ENCODE measurements around the gene METTL4. TPM values are rescaled to one million over a fixed set of nuclear protein-coding genes. Genes with fewer than 3 reads are reported as not detected.
"Not testable (repeated sequence)": the region's sequence is repeated elsewhere in the genome, so short reads cannot be mapped to it uniquely, and the experiment has no call there.

The METTL4 gene
- total RNA-seq, 1 experiment from 2014 or later: 7.9 TPM

DNA sequence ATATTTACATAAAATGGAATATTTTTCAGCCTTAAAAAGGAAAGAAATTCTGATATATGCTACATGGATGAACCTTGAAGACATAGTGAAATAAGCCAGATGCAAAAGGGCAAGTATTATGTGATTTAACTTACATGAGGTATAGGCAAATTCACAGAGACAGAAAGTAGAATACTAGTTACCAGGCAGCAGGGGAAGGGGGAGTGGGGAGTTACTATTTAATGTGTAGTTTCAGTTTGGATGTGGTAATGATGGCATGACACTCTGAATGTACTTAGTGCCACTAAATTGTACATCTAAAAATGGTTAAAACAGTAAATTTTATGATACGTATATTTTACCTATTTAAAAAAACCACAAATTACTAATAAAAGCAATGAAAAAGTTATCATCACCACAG is 12.1 kb downstream of the METTL4 start:
- DNase-seq (ENCODE audit: low read depth): no peak

DNA sequence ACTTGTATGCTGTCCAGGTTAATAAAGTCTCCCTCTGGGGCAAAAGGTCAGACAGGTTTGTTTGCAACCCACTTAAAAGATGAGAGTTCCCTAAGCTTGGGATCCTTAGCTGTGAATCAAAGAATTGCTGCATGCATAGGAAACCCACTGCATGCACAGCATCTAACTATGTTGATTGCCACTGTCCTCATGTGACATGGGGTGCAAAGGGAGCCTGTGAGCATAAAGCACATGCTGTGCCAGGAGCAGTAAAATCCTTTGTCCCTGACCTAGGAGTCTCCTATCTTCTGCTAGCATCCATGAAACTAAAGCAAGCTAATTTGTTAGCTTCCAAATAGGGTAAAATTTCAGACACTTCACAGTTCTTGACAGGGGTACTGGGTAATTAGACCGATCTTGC is 13.8 kb downstream of the METTL4 start:
- DNase-seq (ENCODE audit: low read depth): no peak

DNA sequence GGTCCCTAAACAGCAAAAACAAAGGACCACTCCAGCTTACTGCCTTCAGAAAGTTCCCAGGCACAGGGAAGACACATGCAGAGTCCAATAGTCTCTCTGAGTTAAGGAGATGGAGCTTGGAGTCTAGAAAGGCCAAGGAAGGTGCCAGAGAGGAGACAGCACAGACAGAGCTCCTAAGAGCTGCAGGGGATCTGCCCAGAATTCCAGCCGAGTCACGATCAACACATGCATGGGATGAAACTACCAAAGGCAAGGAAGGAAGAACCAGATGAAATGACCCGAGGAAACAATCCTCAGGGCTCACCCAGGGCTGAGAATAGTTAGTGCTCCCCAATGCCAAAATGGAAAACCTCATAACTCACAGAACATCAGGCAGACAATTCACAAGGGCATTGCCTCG is 15.4 kb downstream of the METTL4 start:
- no peak for DNase-seq (ENCODE audit: low read depth)

DNA sequence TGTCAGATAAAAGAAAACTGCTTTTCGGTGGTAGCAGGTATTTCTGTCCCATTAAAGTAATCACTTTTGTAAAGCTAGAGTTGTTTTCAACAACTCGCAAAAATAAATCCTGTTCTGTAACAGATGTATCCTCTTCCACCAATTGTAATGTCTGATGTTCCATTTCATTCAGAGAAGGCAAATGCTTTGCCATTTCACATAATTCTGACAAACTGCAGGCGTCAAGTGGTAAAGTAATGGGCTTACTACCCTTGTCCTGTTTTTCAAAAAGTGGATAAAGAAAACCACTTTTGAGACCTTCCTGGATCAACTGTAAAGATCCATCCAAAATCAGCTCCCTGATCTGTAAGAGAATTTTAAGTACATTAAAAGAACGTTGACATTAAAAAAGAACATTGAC is 16.6 kb downstream of the METTL4 start:
- DNase-seq (ENCODE audit: low read depth): no peak

DNA sequence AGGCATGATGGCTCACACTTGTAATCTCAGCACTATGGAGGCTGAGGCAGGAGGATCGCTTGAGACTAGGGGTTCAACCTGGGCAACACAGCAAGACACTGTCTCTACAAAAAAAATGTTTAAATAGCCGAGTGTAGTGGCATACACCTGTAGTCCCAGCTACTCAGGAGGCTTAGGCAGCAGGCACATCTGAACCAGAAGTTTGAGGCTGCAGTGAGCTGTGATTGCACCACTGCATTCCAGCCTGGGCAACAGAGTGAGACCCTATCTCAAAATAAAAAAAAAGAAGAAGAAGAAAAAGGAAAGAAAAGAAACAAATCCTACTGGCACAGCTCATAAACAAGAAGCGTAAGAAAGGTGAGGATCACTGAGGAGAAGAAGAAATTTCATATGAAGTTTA is 19.9 kb downstream of the METTL4 start:
- no peak for DNase-seq (ENCODE audit: low read depth)

DNA sequence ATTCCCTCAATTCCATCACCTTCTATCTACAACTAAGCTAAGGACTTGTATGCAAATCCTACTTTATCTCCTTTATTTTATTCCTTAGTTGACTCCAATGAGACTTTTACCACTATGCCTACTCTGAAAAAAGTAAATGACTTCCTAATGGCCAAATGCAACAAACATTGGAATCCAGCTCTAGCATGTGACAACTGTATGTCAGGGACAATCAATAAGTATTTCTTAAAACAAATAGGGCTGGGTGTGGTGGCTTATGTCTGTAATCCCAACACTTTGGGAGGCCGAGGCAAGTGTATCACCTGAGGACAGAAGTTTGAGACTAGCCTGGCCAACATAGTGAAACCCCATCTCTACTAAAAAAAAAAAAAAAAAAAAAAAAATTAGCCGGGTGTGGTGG is 21.8 kb downstream of the METTL4 start:
- DNase-seq (ENCODE audit: low read depth): no peak

DNA sequence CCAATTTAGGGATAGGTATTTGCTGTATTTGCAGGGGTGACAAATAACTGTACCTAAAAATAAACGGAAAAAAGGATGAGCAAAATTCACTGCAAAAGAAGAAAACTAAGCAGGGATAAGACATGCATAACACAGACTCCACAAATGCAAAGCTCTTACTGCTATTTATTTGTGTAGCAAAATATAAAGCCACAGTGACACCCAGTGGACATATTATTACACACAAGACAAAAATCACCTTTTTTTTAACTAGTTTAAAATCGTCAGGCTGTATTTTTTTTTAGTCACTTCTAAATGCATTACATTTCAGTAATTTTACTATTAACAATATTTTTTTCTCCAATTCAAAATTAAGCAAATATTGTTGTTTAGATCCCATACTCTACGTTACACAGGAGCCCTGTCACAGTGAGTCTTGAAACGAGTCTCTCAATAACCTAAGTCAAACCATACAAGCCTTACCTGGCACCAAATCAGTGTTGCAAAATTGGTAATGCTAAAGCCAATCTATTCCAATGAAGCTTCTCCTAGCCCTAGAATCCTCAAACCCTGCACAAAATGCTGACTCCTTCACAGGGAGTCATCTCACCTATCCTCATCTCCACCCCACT is 23.7 kb downstream of the METTL4 start:
- peak; percentile 51 for DNase-seq (ENCODE audit: low read depth)

DNA sequence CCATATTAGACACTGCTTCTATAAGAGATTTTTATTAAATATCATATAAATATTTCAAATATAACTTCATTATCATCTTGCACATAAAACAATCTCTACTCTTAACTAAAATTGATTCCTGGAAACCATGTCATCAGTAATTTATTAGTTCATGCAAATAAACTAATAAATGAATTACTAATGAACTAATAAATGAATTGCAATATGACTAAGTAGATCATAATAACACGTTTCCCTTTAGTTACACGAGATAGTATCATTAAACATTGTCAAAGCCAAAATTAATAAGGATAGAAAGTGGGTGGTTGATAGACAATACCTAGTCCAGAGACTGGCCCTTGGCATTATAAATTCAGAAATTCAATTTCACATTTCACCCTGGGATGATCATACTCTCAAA is 26.1 kb downstream of the METTL4 start:
- DNase-seq (ENCODE audit: low read depth): no peak

DNA sequence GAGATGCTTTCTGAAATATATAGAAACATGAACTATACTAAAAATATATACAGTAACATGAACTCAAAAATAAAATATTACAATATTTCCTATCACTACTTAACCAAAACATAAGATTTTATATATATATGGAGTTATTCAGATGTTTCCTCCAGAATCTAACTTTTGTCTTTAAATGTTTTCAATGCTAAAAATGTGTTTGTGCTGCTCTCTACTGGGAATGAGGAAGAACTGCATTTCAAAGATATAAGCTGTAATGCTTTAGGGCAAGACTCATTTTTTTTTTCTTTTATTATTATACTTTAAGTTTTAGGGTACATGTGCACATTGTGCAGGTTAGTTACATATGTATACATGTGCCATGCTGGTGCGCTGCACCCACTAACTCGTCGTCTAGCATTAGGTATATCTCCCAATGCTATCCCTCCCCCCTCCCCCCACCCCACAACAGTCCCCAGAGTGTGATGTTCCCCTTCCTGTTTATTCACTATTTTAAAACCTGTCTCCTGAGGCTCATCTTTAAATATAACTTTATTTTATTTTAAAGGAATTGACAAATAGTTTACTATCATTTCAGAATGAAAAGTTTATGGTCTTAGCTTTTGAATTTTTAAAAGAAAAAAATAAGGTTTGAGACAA is 29.3 kb downstream of the METTL4 start:
- peak; percentile 48 for DNase-seq (ENCODE audit: low read depth)

DNA sequence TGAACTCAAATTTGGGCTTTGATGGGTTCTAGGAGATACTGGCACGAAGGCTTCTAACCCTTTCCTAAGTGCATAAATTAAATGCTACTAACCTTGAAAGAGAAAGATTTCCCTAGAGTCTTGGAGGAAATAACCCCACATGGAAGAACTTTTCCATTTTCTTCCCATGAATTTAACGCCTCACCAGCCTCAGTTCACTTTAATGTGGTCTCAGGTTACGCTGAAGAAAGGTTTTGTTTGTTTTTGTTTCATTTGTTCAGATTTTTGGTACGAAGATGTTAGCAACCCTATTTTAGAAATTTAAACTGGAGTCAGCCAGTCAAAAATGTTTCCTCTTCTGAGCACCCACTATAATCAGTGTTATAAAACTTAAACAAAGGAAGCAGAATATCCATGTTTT is 30.7 kb downstream of the METTL4 start:
- DNase-seq (ENCODE audit: low read depth): peak; percentile 44

DNA sequence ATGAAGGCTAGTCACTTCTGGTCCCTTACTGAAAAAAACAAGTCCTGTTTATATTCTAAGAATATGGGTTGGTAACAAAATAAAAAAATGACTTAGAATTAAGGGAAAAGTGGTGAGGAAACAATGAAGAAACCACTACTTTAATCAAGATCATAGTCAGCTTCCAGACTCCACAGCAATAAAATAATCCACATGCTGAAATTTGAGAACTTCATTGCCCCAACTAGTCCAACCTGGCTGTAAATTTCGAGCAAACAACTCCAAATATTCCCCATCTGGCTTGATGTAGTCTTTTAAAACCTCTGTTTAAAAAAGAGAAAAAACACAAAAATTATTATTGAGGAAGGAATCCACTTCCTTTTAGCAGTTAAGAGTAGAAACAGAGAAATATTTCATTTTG is 32.5 kb downstream of the METTL4 start:
- peak; percentile 47 for DNase-seq (ENCODE audit: low read depth)

DNA sequence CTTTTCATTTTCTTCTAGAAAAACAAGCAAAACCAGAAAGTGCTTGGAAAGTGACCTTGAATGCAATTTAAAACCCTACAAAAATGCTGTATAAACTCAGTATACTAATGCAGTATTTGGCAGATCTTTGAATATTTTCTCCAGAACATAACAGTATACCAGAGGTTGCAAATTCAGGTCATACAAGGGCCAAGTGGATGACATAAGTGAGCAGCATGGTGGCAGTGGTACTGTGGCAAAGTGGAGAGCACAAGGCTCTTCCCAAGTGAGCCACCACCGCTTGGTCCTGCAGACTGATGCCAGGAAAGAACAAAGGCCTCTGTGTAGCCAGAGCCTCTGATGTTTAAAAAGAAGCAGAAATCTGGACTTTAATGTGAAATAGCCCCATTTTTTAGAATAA is 33.1 kb downstream of the METTL4 start:
- no peak for DNase-seq (ENCODE audit: low read depth)

DNA sequence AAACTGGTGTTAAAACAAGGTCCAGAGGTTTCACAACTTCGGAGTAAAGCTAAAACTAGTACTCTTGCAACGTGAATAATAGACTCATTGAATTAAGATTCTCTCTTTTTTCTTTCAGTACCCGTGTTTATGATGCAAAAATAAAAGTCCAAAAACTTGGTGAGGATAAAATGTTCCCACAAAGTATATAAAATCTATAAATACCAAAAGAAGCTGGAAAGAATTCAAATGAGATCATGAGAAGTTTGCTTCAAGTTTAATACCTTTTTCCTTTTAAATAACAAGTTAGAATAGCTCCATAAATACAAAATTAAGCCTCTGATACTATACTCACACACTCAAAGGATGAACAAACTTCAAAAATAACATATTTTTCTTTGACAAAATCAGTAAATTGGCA is 34.0 kb downstream of the METTL4 start:
- DNase-seq (ENCODE audit: low read depth): no peak

DNA sequence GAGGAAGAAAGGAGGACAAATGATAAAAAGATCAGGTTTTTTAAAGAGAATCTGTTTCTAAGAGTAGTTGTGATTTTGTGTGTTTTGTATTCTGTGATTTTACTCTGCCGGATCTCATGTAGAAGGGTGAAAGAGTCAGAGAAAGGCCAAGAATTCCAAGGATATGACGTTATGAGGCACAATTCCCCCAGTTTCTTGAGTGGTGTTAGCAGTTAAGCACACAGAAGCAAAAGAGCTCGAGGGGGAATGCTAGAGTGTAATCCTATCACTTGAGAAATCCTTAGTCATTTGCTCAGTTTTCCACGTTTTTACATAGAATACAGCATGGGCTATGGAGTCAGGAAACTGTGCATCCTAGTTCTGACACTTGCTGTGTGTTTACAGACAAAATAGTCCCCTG is 34.8 kb downstream of the METTL4 start:
- DNase-seq (ENCODE audit: low read depth): peak; percentile 80

DNA sequence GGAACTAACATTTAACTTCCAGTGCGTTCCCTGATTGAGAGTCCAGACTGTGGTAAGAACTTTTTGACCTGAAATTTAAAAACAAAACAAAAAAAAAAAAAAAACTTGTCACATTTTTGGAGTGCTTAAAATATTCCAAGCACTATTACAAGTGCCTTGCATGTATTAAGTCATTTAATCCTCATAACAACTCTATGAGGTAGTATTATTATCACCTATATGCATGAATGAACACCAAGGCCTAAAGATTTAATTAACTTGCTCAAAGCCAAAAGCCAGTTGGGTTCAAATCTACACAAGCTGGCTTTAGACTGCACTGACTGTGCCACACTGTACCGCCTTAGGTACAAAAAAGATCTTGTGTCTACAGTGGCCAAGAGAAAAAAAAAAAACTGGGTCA is 35.2 kb downstream of the METTL4 start:
- no peak for DNase-seq (ENCODE audit: low read depth)

DNA sequence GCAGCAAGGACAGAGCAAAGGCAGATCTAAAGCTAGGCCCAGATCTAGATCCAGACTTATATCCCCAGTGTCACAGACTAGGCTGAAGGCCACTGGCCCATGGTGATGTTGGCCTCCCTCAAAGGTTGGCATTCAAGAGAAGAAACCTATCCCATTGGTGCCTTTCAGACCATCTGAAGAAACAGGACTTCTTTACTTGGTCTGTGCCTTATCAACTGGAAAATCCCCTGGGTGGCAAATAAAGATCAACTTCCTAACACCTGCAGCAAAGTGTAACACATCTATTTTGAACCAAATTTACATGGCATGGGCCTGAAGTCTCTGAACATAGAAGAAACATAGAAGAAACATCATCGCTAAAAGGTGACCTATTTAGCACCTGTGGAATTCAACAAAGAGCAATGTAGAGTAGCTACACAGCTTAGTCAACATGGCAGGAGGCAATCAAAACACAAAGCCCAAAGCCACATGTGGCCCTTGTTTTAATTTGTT is 35.8 kb downstream of the METTL4 start:
- DNase-seq (ENCODE audit: low read depth): no peak

DNA sequence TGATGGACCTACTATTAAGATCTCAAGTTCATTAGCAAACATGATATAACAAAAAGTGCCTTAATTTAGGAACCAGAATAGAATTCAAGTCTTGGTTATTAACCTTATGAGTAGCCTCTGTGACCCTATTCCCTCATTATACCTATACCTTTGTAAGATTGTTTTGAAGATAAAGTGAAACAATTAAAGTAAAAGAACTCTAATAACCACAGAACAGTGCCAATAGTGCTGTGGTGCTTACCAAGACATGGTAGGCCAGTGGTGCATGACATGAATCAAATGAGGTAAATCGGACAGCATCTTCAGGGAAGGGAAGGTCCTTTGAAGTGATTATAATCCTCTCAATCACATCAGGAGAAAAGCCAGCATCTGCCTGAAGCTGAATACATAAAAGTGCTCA is 36.4 kb downstream of the METTL4 start:
- DNase-seq (ENCODE audit: low read depth): no peak

DNA sequence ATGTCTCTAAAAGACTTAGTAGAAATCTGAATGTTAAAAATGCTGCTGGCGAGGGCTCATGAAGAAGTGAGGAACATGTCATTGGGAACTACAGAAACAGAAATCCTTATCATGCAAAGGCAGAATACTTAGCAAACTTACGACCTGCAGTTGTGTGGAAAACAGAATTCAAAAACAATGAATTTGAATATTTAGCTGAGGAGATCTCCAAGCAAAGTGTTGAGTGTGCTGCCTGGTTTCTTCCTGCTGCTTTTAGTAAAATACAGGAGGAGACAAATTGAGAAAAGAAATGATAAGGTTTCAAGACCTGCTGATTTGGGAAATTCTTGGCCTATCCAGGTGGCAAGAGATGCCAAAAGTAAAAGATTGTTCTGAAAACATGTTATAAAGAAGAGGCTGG is 38.5 kb downstream of the METTL4 start:
- no peak for DNase-seq (ENCODE audit: low read depth)

DNA sequence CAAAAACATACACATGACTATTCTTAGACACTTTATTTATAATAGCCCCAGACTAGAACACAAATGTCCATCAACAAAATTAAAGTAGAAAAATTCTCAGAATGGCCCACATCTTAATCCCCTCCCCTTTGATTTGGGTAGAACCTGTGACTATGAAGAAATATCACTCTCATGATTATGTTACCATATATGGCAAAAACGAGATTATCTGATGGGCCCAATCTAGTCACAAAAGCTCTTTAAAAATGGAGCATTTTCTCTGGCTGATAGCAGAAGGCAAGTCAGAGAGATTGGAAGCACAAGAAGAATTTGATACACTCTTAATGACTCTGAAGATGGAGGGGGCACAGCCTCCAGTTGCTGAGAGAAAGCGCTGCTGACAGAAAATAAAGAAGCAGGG is 39.6 kb downstream of the METTL4 start:
- no peak for DNase-seq (ENCODE audit: low read depth)

DNA sequence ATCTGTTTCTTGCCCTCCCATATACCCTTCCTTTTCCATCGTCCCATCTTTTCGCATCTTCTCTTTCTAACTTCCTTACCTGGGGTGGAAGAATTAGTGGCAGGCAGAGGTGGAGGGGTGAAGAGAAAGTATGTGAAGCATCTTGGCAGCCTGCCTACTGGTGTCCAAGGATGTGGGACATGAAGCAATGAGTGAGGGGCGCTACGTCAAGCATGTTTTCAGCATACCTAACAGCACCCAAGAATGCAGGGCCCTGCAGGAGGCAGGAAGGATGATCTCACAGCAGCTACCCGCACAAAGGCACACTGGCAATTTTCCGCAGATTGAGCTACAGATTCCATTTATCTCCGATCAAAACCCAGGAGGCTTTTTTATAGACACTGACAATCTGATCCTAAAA is 42.2 kb downstream of the METTL4 start:
- peak; percentile 82 for DNase-seq (ENCODE audit: low read depth)

DNA sequence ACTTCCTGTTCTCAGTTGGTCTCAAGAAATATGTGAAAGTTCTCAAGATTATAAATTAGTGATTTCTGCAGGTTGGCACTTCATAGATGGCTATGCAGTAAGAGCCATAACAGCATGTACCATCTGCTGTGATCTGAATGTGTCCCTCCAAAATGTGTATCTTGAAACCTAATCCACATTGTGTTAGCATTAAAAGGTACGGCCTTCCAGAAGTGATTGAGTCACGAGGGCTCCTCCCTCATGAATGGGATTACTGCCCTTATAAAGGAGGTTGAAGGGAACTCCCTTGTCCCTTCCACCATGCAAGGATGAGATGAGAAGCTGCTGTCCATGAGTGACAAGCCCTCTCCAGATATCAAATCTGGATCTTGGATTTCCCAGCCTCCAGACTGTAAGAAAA is 45.0 kb downstream of the METTL4 start:
- no peak for DNase-seq (ENCODE audit: low read depth)

DNA sequence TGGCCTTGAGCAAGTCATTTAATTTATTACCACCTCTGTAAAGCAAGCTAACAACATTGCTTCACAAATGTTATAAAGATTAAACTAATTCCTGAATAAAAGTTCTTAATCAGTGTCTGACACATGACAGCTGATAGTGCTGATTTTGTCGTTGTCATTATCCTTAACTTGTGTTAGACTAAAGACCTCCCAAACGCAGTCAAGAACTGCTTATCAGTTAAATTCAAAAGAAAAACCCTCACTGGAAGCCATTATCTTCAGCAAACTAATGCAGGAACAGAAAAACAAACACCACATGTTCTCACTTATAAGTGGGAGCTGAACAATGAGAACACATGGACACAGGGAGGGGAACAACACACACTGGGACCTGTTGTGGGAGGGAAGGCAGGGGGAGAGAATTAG is 46.5 kb downstream of the METTL4 start:
- DNase-seq (ENCODE audit: low read depth): not testable (repeated sequence)

DNA sequence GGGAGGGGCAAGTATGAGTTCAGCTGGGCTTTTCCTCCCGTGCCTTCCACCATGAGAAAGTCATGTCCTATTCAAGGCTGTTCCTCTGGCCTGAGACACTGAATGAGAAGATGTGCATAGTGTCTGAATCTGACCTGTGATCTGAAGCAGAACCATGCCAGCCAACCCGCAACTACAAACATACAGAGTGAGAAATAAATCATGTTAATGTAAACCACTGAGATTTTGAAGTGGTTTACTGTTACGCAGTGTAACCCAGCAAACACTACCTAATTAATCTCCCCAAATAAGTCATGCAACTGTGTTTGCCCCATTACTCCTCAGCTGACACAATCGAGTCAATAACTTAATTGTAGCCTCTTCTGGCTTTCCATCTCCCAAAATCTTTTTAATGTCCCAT is 49.2 kb downstream of the METTL4 start:
- DNase-seq (ENCODE audit: low read depth): no peak

DNA sequence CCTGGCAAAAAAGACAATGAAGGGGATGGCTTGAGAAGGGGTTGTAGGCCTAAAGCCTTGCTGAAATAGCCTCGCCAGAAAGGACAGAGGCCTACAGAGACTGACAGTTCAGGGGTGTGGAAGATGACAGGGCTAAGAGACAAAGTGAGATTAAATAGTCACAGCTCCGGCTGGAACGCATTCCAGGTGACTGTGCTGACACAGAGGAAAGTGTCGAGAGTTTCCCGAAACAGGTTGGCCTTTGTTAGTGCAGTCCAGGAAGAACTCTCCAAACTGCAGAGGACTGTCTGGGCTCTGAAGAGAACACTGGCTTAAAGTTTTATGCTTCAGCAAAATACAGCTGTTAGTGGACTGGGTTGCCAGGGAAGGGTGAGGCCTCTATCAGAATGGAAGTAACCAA is 52.8 kb downstream of the METTL4 start:
- no peak for DNase-seq (ENCODE audit: low read depth)
